IPS-18c (cell line): ENCODE results near the gene CAMK4.
"Not testable (repeated sequence)": the region's sequence is repeated elsewhere in the genome, so short reads cannot be mapped to it uniquely, and the experiment has no call there.

Experiments used
- H3K4me3 ChIP-seq: 2 replicates; pipeline ENCODE4 v1.7.0; 2013; ENCODE audit warnings: low read depth, mild to moderate bottlenecking, low read length, moderate library complexity; ENCODE audit not compliant: insufficient read depth
- H3K9me3 ChIP-seq: one replicate; pipeline ENCODE4 v1.6.1; 2013; ENCODE audit warnings: mild to moderate bottlenecking, low read length, moderate library complexity; ENCODE audit not compliant: control insufficient read depth, insufficient read depth

The CAMK4 gene

DNA sequence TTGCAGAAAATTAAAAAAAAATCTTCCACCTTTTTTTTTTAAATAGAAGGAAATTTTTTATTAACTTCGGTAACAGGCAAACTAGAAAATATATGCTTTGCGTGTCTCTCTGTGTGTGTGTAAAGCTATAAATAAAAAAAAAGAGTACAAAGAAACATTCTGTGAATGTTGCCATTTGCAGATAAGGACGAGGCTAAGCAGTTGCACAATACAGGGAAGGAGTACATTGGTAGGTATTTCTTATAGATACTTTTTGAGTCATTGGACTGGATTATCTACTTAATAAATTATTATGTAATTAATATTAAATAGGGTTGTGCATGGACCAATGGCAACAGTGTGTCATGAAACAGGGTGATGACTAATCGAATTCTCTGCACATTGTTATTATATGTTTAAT is 102.4 kb downstream of the CAMK4 start:
- no peaks in the 10 kb centered on the region for H3K9me3 ChIP-seq

GRCh38 chr5:111337133-111337532 is 112.9 kb downstream of the CAMK4 start:
- H3K9me3 ChIP-seq: no peaks in the 10 kb centered on the region
- H3K4me3 ChIP-seq: no peak overlapping the region

More for the DNA sequence above, 102.4 kb downstream of the CAMK4 start:
- no peak overlapping the region for H3K4me3 ChIP-seq

- Histone ChIP-seq H3K9me3 (no peaks in the 10 kb centered on the region), H3K4me3 (no peak overlapping the region)
These were observed 113.5 kb downstream of the CAMK4 start for GRCh38 chr5:111337688-111338087.

- no peaks in the 10 kb centered on the region for H3K9me3 ChIP-seq
- H3K4me3 ChIP-seq: no peak overlapping the region
These were observed 121.5 kb downstream of the CAMK4 start for GRCh38 chr5:111345731-111346130.

DNA sequence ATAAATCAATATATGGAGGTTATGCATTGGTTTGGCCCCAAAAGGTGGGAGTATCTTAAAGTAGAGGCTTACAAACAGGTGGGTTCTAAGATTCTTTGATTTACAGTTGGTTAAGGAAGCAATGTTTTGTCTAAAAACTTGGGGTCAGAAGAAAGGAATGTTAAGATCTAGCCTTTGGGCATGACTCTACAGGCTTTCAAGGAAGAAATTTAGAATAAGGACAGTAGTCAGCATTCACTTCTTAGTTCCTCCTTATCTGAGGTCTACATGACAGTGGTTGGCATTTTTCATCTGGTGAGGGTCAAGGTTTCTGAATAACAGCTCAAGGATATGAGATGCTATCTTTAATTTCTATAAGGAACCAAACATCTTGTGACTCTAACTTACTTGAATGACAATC is 122.8 kb downstream of the CAMK4 start:
- H3K9me3 ChIP-seq: no peaks in the 10 kb centered on the region
- no peak overlapping the region for H3K4me3 ChIP-seq

- Histone ChIP-seq H3K9me3 (no peaks in the 10 kb centered on the region), H3K4me3 (no peak overlapping the region)
These were observed 124.6 kb downstream of the CAMK4 start for GRCh38 chr5:111348661-111349329.

DNA sequence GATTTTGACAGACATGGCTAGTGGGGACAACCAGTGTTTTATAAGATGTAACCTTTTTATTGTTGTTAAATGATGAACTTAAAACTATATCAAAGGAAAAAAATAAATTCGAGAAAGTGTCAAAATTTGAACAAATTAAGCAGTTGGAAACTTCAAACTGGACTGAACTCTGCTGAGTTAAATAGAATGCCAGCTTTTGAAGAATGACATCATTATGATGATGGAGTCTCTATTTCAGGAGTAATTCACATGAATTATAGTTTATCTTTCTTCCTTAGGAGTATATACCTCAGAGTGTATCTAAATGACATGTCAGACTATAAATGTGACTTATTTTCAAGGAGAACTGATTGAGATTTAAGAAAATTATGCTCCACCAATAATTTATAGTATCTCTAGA is 125.2 kb downstream of the CAMK4 start:
- Histone ChIP-seq H3K4me3 (no peak overlapping the region), H3K9me3 (no peaks in the 10 kb centered on the region)

GRCh38 chr5:111353035-111353434 is 128.9 kb downstream of the CAMK4 start:
- no peaks in the 10 kb centered on the region for H3K9me3 ChIP-seq
- H3K4me3 ChIP-seq: no peak overlapping the region

DNA sequence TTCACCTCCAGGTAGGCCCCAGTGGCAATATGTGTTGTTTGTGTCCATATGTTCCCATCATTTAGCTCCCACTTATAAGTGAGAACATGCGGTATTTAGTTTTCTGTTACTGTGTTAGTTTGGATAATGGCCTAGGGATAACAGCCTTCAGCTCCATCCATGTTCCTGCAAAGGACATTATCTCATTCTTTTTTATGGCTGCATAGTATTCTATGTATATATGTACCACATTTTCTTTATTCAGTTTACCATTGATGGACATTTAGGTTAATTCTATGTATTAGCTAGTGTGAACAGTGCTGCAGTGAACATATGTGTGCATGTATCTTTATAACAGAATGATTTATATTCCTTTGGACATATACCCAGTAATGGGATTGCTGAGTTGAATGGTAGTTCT is 134.5 kb downstream of the CAMK4 start:
- H3K4me3 ChIP-seq, H3K9me3 ChIP-seq: not testable (repeated sequence)

DNA sequence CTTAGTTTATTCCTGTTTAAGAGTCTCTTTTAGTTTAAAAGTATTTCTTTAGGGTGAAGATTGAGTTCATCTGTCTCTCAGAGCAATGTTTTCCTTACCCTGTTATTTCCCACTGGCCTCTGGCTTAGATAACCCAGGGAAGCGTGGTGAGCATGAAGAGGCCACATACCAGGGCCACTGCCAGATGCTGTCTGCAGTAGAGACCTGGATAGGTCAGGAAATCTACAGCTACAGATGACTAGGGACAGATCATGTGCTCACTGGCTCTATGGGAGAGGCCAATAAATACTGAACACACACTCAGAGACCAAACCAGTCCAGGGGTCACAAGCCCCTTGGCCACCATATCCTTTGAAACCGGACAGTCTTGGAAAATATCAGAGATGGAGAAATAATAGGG is 136.0 kb downstream of the CAMK4 start:
- Histone ChIP-seq H3K9me3 (no peaks in the 10 kb centered on the region), H3K4me3 (no peak overlapping the region)

GRCh38 chr5:111364992-111365391 is 140.8 kb downstream of the CAMK4 start:
- H3K4me3 ChIP-seq: no peak overlapping the region
- no peaks in the 10 kb centered on the region for H3K9me3 ChIP-seq

- no peaks in the 10 kb centered on the region for H3K9me3 ChIP-seq
- no peak overlapping the region for H3K4me3 ChIP-seq
These were observed 142.2 kb downstream of the CAMK4 start for GRCh38 chr5:111366388-111366787.

- Histone ChIP-seq H3K9me3 (no peaks in the 10 kb centered on the region), H3K4me3 (no peak overlapping the region)
These were observed 142.9 kb downstream of the CAMK4 start for GRCh38 chr5:111367115-111367514.

- H3K9me3 ChIP-seq: no peaks in the 10 kb centered on the region
- H3K4me3 ChIP-seq: no peak overlapping the region
These were observed 148.6 kb downstream of the CAMK4 start for GRCh38 chr5:111372799-111373198.

DNA sequence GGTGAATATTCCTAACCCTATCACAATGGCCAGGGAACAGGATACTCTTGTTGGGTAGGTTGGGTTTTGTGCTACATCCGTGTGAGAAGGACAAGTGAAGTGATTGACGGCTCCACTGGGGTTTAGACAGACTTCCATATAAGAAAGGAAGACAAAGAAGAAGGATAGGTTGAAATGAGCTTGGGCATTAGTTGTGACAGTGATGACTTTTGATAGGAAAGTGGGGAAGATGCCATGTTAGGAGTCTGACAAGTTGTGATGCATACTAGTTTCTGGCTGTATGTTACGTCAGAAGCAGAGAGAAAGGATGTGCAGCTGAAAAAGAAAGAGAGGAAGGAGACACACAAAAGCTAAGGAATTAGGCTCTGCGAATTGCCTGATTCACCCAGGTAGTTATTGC is 150.2 kb downstream of the CAMK4 start:
- Histone ChIP-seq H3K4me3 (no peak overlapping the region), H3K9me3 (no peaks in the 10 kb centered on the region)

DNA sequence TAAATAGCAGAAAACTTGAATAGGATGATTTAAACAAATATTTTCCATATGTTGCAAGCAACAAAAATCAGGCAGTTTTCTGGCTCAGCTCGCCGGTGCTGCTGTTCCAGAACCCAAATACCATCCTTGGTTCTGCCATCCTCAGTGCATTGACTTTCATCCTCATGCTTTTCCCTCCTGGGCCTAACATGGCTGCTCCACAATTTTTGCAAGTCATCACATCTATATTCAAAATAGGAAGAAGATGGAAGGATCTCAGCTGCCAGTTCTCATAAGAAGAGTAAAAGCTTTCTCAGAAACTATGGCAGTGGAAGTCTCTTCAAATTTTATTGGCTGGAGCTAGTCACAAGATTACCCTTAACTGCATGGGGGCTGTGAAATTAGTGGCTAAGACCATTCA is 151.5 kb downstream of the CAMK4 start:
- H3K4me3 ChIP-seq: no peak overlapping the region
- no peaks in the 10 kb centered on the region for H3K9me3 ChIP-seq

DNA sequence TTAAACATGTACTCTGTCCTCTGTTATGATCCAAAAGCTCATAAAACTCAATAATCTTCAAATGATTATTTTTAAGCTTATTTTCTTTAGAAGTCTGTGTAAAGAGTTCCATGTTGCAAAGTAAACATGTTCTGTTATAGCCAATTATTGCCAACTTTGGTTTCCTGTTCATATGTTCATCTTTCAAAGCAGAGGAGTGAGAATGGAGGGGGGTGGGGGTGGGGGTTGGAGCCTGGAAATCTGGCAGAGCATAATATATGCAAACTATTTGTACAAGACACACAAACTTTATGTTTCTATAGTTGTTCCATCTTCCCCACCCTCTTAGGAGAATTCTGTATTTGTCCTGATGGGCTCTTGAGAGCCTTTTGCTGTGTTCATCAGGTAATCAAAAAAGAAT is 153.1 kb downstream of the CAMK4 start:
- no peak overlapping the region for H3K4me3 ChIP-seq
- H3K9me3 ChIP-seq: no peaks in the 10 kb centered on the region

DNA sequence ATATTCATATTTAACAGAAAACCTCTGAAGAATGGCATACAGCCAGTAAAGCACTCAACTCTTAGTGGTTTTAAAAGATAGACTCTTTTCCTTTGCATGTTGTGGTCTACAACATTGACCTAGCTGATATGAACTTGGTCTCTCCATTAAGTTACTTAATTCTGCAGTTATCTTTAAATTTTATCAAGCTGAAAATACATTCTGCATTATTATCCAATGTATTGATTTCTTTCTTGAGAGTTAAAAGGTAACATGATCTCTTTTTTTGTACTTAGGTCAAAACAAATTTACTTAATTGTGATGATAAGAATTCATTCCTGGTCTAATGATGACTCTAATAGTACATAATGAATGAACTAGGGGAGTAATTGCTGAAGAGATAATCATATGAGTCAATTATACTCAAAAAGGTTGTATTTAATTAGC is 155.2 kb downstream of the CAMK4 start:
- no peak overlapping the region for H3K4me3 ChIP-seq

DNA sequence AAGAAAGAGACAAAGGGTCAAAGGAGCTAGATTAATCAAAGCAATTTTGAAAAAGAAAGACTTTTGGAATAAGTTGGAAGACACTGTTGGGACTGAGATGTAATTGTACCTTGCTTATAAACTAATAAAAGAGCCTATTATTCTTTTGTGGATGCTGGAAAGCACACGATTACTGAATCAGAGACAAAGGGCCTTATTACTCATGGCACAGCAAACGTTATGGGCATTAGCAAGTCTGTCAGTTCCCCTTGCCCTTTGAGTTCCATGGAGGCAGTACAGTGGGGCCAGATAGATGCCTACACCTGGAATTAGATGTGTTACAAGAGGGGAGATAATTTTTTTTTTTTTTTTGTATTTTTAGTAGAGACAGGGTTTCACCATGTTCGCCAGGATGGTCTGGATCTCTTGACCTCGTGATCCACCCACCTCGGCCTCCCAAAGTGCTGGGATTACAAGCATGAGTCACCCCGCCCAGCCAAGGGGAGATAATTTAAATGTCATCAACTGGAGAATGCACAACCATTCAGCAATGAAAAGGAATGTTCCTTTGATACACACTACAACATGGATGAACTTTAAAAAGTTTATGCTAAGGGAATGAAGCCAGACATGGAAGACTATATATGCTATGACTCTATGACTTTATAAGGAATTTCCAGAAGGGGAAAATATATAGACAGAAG is 159.2 kb downstream of the CAMK4 start:
- Histone ChIP-seq H3K9me3 (no peaks in the 10 kb centered on the region), H3K4me3 (no peak overlapping the region)

More for the DNA sequence above, 155.2 kb downstream of the CAMK4 start:
- H3K9me3 ChIP-seq: no peaks in the 10 kb centered on the region
